Measurements from ENCODE around the gene BEGAIN. TPM values are rescaled to one million over a fixed set of nuclear protein-coding genes. Genes with fewer than 3 reads are reported as not detected.

BEGAIN gene
- total RNA-seq, 2 donors from 2014 or later: 2.5 to 5.1 TPM

- WGBS: 96% methylated on average over 14 of the region's 14 CpGs
- Histone ChIP-seq H3K27me3 (replicated peaks; ENCODE audit: insufficient read depth) (no peaks in the 10 kb centered on the region), H3K4me3 (no peak overlapping the region), H3K27ac (no peak overlapping the region), H3K9me3 (no peaks in the 10 kb centered on the region), H3K36me3 (no peaks in the 10 kb centered on the region), H3K4me1 (replicated peaks) (no peaks in the 10 kb centered on the region)
- intact Hi-C loops (cut with DNase I): no loop called here
- TF ChIP-seq POLR2AphosphoS5 (IDR thresholded peaks at IDR 0.05) (no peak), POLR2A (IDR thresholded peaks at IDR 0.05) (no peak), CTCF (IDR thresholded peaks at IDR 0.05) (no peak)
- no peak for DNase-seq (ENCODE audit: low spot score)
Measured at GRCh38 chr14:100590726-100591452, 3.7 kb upstream of the BEGAIN start.

GRCh38 chr14:100589760-100590469, 2.7 kb upstream of the BEGAIN start:
- TF ChIP-seq POLR2A (IDR thresholded peaks at IDR 0.05): no peak
- no peak for TF ChIP-seq CTCF (IDR thresholded peaks at IDR 0.05)
- no peak for TF ChIP-seq POLR2AphosphoS5 (IDR thresholded peaks at IDR 0.05)
- Histone ChIP-seq H3K9me3 (no peaks in the 10 kb centered on the region), H3K4me1 (replicated peaks) (no peaks in the 10 kb centered on the region), H3K4me3 (no peak overlapping the region), H3K27me3 (replicated peaks; ENCODE audit: insufficient read depth) (no peaks in the 10 kb centered on the region), H3K36me3 (no peaks in the 10 kb centered on the region), H3K27ac (no peak overlapping the region)
- WGBS: 86% methylated on average over 8 of the region's 8 CpGs
- DNase-seq (ENCODE audit: low spot score): no peak
- intact Hi-C loops (cut with DNase I): no loop called here

GRCh38 chr14:100589071-100589759, 2.0 kb upstream of the BEGAIN start:
- intact Hi-C loops (cut with DNase I): no loop called here
- TF ChIP-seq POLR2A (IDR thresholded peaks at IDR 0.05) (no peak), CTCF (IDR thresholded peaks at IDR 0.05) (no peak), POLR2AphosphoS5 (IDR thresholded peaks at IDR 0.05) (no peak)
- no peaks in the 10 kb centered on the region for H3K36me3 ChIP-seq
- 54% methylated on average over 13 of the region's 13 CpGs for WGBS
- no peak overlapping the region for H3K27ac ChIP-seq
- H3K9me3 ChIP-seq: no peaks in the 10 kb centered on the region
- no peaks in the 10 kb centered on the region for H3K4me1 ChIP-seq (replicated peaks)
- no peaks in the 10 kb centered on the region for H3K27me3 ChIP-seq (replicated peaks; ENCODE audit: insufficient read depth)
- no peak for DNase-seq (ENCODE audit: low spot score)
- no peak overlapping the region for H3K4me3 ChIP-seq

- no peak overlapping the region for H3K27ac ChIP-seq
- intact Hi-C loops (cut with DNase I): no loop called here
- H3K4me1 ChIP-seq (replicated peaks): no peaks in the 10 kb centered on the region
- H3K9me3 ChIP-seq: no peaks in the 10 kb centered on the region
- 78% methylated on average over 10 of the region's 10 CpGs for WGBS
- H3K36me3 ChIP-seq: no peaks in the 10 kb centered on the region
- TF ChIP-seq POLR2AphosphoS5 (IDR thresholded peaks at IDR 0.05) (no peak), CTCF (IDR thresholded peaks at IDR 0.05) (no peak), POLR2A (IDR thresholded peaks at IDR 0.05) (no peak)
- no peaks in the 10 kb centered on the region for H3K27me3 ChIP-seq (replicated peaks; ENCODE audit: insufficient read depth)
- H3K4me3 ChIP-seq: no peak overlapping the region
- no peak for DNase-seq (ENCODE audit: low spot score)
Measured at GRCh38 chr14:100588671-100589070, 1.5 kb upstream of the BEGAIN start.

Data from prostate gland (tissue), 2 donors.